HG03045 (cell line): Measurements from ENCODE around the gene GPC6.

ENCODE experiments used
- ATAC-seq: cut with Tn5 transposase; IDR thresholded peaks from one replicate; pipeline ENCODE4 v1.9.1; 2021; ENCODE audit warnings: mild to moderate bottlenecking, moderate library complexity; ENCODE audit not compliant: unreplicated experiment

The GPC6 gene

GRCh38 chr13:94073007-94073744 is 846.6 kb downstream of the GPC6 start:
- ATAC-seq, result no peak

GRCh38 chr13:94079876-94080275 is 853.3 kb downstream of the GPC6 start:
- ATAC-seq, result no peak

- ATAC-seq, result no peak
Measured at GRCh38 chr13:94080527-94080926, 853.9 kb downstream of the GPC6 start.

- ATAC-seq, result no peak
Measured at GRCh38 chr13:94087100-94087499, 860.5 kb downstream of the GPC6 start.

- ATAC-seq, result no peak
Measured at GRCh38 chr13:94088742-94089141, 862.1 kb downstream of the GPC6 start.

- ATAC-seq, result no peak
Measured at GRCh38 chr13:94090773-94091480, 864.3 kb downstream of the GPC6 start.

- no peak for ATAC-seq
Measured at GRCh38 chr13:94093652-94094315, 867.2 kb downstream of the GPC6 start.

GRCh38 chr13:94109715-94110374 is 883.2 kb downstream of the GPC6 start:
- no peak for ATAC-seq

- no peak for ATAC-seq
Measured at GRCh38 chr13:94112227-94112626, 885.6 kb downstream of the GPC6 start.

GRCh38 chr13:94112731-94113130 is 886.1 kb downstream of the GPC6 start:
- no peak for ATAC-seq

GRCh38 chr13:94113245-94113644 is 886.6 kb downstream of the GPC6 start:
- no peak for ATAC-seq

GRCh38 chr13:94114166-94114565 is 887.6 kb downstream of the GPC6 start:
- no peak for ATAC-seq

- no peak for ATAC-seq
Measured at GRCh38 chr13:94115054-94115453, 888.4 kb downstream of the GPC6 start.

GRCh38 chr13:94119360-94119936 is 892.8 kb downstream of the GPC6 start:
- ATAC-seq, result no peak

- ATAC-seq, result no peak
Measured at GRCh38 chr13:94120878-94121277, 894.3 kb downstream of the GPC6 start.

- no peak for ATAC-seq
Measured at GRCh38 chr13:94121686-94122085, 895.1 kb downstream of the GPC6 start.

GRCh38 chr13:94122300-94122915 is 895.8 kb downstream of the GPC6 start:
- no peak for ATAC-seq

GRCh38 chr13:94123557-94123956 is 897.0 kb downstream of the GPC6 start:
- ATAC-seq, result no peak

GRCh38 chr13:94128430-94128829 is 901.8 kb downstream of the GPC6 start:
- no peak for ATAC-seq

GRCh38 chr13:94129490-94129894 is 902.9 kb downstream of the GPC6 start:
- no peak for ATAC-seq

GRCh38 chr13:94138831-94139230 is 912.2 kb downstream of the GPC6 start:
- no peak for ATAC-seq
